GM11168 (cell line): ENCODE results near the gene NR3C1.

Experiments
- in situ Hi-C: fragments of 300-500 bp; cut with MboI; formaldehyde crosslinking; loops from one replicate; pipeline ENCODE4 v1.12.0; 2022; ENCODE audit warnings: low sequenced_read_pairs; ENCODE audit not compliant: unreplicated experiment

Gene NR3C1

DNA sequence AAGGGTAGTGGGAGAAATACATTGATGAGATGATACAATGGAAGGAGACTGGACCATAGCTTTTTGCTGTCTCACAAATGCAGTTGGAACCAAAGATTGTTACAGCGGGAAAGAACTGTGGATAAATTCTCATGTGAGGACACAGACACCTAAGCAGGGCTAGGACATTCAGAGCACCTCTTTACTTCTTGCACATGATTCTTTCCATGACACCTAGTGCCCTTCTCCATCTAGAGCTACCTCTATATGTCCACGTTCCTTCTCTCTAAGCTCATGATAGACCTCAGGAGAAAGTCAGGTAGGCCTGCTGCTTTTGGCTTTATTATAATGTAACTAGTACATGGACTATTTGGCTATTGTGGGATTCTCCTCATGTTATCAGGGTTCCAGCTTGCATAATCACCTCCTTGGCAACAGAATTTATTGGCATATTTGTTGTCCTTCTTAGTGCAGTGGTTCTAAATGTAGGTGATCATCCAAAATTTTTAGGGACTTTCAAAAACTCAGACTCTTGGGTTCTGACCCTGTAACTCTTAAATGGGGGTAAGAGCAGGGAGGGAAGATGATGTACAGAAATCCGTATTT lies 27.2 kb downstream of the NR3C1 start:
- in situ Hi-C loops = no loop called here

DNA sequence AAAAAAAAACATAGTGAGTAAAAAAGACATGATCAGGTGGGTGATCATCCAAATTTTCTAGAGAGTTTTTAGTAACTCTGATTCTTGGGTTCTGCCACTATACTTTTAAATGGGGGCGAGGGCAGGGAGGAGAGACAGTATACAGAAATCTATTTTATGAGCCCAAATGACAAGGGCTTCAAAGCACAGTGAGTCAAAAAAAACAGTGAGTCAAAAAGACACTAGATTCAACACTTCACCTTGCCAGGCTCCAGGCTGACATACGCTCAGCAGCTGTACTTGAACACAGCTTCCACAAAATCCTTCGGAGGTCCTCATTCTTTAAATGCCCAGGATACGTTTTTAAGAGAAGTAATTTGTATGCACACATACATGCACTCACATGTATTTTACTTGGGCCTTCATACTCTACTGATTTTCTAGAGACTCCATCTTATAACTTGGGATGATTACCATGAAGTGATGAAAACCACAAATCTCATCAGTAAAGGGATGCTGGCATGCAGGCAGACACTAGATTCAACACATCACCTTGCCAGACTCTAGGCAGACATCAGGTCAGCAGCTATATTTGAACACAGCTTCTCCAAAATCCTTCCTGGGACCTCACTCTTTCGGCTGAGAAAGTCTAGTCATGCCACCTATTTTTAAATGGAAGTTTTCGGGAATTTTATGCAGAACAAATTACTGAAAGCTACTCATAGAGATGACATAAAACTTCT lies 28.8 kb downstream of the NR3C1 start:
- in situ Hi-C loops = no loop called here

DNA sequence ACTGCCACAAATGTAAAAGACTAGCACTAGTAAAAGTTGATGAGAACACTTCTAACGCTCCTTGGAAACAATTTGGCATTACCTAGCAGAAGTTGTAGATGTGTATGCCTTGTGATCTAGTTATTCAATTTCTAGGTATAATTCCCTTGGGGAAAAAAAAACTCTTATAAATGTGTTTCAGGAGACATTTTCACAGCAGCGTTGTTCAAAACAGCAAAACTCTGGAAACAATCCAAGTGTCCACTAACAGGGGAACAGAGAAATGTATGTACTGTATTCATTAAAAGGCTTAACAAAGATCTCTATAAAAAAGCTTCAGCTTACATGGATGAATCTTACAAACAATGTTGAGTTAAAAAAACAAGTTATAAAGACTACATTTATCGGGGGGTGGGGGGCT lies 30.4 kb downstream of the NR3C1 start:
- in situ Hi-C loops = no loop called here

DNA sequence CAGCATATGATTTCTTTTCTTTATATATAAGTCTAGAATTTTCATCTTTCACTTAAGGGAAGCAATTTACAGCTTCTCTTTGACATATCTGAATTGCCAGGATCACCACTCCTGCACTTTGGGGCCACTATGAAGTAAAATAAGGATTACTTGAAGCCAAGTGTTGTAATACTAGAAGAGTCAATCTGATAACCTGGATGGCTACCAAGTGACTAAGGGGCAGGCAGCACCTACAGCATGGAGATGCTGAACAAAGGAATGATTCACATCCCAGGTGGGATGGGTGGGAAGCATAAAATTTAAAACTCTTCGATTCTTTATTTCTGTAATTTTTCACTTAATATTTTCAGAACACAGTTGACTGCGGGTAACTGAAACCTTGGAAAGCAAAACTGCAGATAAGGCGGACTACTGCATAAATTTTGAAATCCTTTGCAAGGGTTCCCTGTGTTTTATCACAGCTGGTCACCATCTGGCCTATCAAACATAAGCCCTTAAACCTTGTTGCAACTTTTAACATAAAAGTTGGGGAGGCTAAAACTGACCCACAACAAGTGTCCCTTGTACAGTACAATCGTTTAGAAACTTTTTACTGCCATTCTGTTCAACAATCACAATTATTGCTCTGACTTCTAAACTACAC lies 31.2 kb downstream of the NR3C1 start:
- in situ Hi-C loops = no loop called here

DNA sequence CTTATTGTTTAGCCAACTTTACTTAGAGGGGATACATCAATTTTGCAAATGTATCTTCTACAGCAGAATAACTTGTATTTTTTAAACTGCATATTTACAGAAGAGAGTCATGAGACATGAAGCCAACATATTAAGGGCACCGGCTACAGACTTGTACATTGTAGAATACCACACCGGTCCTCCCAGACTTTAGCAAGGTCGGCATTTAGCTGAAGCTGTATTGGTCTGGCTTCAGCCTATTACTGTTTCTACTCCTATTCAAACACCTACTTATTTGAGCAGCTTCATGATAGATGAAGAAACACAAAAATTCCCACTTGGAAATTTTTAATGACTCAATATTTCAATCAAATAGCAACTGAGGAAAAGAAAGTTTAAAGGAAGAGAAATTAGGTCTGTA lies 33.0 kb downstream of the NR3C1 start:
- in situ Hi-C loops = no loop called here

DNA sequence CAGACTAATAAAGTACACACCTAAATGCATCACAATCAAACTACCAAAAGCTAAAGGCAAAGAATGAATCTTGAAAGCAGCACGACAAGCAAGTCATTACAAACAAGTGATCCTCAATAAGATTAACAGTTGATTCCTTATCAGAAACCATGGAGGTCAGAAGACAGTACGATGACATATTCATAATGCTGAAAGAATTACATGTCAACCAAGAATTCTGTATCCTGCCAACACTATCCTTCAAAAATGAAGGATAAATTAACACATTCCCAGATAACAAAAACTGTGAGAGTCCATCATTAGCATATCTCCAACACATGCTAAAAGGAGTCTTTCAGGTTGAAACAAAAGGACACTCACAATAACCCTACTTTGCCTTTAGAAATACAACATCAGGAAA lies 39.4 kb downstream of the NR3C1 start:
- in situ Hi-C loops = no loop called here

DNA sequence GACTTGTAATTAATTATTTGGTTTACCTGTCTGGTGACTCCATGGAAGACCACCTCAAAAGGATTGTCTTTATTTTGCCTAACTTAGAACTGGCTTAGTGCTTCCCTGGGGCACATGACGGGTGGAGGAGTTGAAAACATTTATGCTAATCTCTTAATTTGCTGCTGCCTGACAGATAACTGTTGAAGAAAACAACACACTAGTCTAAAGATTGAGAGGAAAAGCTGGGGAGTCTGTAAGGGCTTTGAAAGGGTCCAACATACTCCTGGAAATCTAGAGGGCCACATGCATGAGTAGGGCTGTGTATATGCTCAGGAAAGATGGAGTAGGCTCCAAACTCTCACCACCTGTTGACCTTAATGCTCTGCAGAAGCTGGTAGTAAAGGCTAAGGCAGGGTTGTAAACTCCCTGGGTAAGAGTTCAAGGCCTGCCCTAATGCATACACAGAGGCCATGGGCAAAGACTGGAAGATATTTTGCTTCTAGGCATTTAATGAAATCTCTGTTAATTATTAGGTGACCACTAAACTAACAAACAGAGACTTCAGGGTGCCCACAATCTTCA lies 40.7 kb downstream of the NR3C1 start:
- in situ Hi-C loops = no loop called here

DNA sequence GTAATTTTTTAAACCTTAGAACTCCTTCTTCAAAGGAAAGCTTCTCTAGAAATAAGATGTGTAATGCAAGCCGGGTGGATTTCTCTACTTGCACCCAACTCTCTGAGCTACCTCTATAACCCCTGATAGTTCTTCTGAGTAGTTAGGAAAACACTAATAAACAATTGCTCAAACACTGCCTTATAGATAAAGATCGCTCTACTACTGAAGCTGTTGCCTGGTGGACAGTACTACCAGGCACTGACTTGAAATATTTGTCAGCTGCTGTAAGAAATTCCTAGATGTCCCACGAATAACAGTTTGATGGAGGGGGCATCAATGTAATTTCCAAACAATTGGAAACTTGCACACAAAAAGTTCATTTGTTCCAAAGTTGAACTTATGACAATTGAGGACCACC lies 42.0 kb downstream of the NR3C1 start:
- in situ Hi-C loops = no loop called here

DNA sequence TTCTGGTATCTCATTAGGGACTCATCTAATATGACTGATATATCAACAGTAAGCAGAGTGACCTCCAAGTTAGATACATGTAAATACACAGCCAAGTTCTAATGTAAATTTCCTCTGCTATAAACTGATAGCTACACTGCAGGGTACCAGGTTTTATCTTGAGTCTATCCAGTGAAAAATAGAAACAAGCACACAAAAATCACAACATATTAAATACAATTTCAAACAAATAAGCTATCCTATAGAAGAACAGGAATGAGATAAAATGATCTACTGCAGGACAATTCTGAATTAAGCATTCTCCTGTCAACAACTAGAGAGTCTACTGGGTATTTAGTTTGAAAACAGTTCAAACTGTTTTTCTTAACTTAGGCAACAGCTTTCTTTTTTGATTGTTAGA lies 42.7 kb downstream of the NR3C1 start:
- in situ Hi-C loops = no loop called here

DNA sequence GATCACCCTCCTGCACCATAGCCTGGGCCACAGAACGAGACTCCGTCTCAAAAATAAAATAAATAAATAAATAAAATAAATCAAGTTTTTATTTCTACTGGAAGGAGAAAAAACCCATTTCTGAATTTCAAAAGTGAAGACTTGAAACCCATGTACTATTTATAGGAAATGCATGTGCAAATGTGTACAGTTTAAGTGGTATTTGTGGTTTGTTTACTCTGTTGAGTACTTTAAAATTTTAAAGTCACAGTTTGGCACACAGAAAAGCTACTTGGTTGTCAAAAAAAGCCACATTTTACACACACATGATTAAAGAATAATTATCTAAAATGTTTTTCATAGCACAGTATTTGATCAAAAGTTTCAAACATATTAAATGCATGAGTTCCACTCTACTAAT lies 43.6 kb downstream of the NR3C1 start:
- in situ Hi-C loops = no loop called here

DNA sequence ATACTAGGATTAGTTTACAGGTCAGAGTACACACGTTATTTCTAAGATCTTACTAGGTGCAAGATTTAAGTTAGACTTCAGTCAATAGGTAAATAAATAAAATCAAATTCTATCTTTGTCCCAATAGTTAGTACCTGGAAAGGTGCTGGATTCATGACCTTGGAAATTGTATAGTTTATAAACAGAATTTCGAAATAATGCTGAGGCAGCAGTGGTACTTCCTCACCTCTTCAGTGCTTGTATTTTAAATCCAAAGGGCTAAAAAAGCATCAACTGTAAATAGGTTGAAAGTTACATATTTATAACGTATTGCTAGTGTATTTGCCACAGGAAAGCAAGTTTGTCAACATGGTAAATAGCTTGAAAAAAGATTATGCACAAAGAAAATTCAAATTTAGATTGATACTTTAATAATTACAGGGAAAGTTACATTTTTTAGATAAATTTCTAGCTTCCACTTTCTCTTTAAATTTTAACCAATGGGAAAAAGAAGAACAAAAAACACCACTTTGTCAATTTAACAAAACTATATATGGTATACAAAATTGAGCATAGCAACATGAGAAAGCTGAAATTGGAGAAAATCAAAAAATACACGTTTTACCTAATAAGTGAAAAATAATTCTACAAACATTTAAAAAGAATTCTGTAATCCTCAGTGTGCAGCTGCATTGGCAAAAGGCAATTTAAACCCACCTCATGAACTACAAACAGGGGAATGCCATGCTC lies 46.5 kb downstream of the NR3C1 start:
- in situ Hi-C loops = no loop called here

DNA sequence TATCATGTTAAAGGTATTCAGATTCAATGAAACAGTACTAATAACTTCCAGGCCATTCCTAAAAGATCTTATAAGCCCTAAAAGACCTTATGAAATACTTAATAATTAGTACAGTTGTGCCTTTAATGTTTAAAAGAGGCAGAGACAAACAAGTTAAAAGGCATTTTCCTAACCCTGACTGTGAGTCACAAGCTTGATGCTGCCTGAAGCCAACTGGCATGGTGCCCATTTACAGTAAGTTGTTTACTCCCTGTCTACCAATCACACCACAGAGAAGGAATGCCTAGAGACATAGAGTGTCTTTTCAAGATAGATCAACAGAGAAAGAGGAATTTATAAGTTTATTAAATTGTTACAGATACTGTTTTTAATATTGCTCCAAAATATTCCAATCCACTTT lies 47.8 kb downstream of the NR3C1 start:
- in situ Hi-C loops = no loop called here

DNA sequence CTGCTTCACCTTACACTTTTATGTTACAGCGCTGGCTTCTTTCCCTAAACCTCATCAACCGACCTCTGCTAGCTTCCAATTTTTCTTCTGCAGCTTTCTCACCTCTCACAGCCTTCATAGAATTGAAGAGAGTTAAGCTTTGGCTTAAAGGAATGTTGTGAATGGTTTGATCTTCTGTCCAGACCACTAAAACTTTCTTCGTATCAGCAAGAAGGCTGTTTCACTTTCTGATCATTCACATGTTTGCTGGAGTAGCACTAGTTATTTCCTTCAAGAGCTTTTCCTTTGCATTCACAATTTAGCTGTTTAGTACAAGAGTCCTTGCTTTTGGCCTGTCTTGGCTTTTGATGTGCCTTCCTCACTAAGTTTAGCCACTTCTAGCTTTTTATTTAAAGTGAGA lies 49.5 kb downstream of the NR3C1 start:
- in situ Hi-C loops = no loop called here

DNA sequence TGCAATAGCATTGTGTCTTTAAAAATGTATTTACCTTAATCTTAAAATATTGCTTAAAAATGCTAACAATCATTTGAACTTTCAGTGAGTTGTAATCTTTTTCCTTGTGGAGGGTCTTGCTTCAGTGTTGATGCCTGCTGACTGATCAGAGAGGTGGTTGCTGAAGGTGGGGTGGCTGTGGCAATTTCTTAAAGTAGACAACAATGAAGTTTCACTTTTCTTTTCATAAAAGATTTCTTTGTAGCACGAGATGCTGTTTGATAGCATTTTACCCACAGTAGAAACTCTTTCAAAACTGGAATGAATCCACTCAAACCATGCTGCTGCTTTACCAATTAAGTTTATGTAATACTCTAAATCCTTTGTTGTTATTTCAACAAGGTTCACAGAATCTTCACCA lies 50.8 kb downstream of the NR3C1 start:
- in situ Hi-C loops = no loop called here

DNA sequence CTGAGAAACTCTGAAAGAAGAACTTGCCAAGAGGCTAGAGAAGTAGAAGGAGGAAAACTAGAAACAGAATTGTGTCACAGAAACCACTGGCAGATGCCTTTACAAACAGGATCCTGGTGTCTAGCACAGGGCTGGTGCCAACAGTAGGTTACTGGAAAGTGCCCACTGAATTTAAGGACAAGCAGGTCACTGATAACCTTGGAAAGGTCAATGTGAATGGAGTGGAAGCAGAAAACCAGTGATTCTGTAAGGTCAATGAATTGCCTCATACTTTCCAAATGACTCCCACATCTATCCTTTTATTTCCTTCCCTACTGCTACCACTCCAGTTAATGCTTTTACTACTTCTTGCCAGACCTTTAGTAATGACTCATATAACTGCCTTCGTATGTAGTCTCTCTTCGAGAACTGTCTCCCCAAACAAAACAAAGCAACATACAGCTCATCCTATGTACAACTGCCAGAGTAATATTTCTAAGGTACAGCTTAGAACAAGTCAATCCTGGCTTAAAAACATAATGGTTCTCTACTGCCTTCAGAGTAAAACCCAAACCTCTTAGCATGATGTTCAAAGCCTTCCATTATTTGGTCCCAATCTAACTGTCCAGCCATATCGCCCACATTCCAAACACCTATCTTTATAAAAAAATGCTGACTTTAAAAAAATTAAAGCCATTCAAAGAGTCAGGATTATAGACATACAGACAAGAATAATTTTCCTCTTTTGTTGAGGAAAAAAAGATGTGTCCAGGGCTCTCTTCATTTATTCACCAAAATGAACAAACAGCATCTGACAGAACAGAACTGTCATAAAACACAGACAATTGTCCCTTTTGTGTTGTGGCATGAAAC lies 52.5 kb downstream of the NR3C1 start:
- in situ Hi-C loops = no loop called here

DNA sequence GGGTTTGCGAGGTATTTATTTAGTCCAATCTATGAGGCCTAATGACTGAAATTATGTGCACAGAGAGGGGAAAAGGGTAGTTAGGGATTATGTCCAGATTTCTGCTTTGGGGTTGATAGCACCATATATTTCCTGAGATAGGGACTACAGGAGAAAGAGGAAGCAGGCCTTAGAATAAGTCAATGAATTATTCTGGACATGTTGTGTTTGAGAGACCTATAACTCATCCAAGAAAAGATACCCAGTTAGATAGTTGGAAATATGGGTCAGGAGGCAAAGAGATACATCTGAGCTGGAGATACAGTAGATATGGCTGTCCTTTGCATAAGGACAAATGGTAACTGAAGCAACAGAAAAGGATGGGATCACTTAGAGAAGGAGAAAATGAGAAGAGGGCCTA lies 53.1 kb downstream of the NR3C1 start:
- in situ Hi-C loops = no loop called here

DNA sequence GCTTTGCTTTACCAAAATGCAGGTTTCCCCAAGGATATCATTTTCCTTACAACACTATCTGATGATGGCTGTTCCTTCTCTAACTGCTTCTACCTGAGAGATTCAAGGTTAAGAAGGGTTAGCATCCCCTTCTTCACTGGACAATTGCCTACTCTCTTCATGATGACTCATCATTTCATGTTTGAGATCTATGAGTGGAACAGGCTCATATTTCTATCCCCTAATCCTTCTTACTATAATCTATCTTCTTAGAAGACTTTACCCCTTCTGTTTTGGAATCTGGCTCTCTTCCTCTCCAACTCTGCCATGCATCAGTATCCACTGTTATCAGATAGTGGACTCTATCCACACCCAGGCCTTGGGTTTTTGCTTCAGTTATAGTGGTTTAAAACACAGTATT lies 54.3 kb downstream of the NR3C1 start:
- in situ Hi-C loops = no loop called here

DNA sequence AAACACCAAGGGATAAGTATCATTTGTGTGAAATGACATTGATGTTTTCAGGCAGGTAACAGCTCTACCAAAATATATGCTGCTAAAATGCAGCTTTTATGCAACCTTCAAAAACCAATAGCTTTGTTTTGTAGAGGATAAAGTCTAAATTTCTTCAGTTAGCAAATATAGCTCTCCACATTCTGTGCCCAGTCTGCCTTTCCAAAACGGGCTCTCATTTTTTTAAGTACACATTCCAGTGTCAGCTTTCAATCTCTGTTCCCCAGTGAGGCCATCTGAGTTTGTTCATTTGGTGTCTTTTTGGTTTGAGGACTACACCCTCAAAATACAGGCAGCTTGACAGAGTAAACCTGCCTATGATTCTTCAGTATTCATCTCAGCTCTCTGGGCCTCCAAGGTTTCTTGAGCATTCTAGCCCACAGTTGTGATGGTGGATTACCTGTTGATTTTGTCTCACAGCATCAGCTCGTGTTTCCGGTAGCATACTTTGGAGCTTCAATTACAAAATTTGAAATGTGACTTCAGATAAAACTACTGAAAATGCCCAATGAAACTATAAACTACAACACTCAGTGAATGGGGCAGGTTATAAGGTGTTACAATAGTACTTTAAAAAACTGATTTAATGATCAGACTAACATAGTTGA lies 55.7 kb downstream of the NR3C1 start:
- in situ Hi-C loops = no loop called here

DNA sequence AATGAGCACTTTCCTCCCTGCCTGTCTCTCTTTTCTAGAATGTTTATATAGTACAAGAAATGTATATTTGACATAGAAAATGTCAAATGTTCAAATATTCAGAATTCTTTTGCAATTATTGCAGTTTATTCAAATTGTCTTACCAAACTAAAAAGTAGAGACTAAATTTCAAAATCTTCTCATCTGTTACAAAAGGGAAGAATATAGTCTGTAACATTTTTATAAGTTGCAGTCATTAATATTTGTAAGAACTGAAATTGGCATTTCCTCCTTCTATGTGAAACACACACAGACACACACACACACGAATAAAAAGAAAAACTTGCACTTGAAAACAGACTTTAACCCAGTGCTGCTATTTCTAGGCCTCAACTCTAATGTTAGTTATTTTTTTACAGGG lies 56.4 kb downstream of the NR3C1 start:
- in situ Hi-C loops = no loop called here
